Measurements from ENCODE around the gene PSME2. TPM values are rescaled to one million over a fixed set of nuclear protein-coding genes. Genes with fewer than 3 reads are reported as not detected.
A peak's percentile ranks its signal among the peaks of the same experiment; 100 is the strongest.

PSME2 gene
- total and polyA plus RNA-seq, 2 of the 13 experiments (the other 11 are each of a cell fraction or from before 2014, with no cell fraction given), result 332 to 716 TPM

- TF ChIP-seq E2F2 (CRISPR knock-in tag; IDR thresholded peaks at IDR 0.05; ENCODE audit: borderline replicate concordance) (no peak), FOXO1 (CRISPR knock-in tag; IDR thresholded peaks at IDR 0.05) (no peak), ZSCAN12 (CRISPR knock-in tag; IDR thresholded peaks at IDR 0.05) (no peak), AHR (CRISPR knock-in tag; IDR thresholded peaks at IDR 0.05) (no peak), MNT (IDR thresholded peaks at IDR 0.05) (peak; percentile 35; the same call in 1 of the 2 replicates), SP140L (CRISPR knock-in tag; IDR thresholded peaks at IDR 0.05; ENCODE audit: borderline replicate concordance) (no peak), CC2D1A (CRISPR knock-in tag; IDR thresholded peaks at IDR 0.05) (no peak), CERS6 (CRISPR knock-in tag; IDR thresholded peaks at IDR 0.05) (no peak), CREM (IDR thresholded peaks at IDR 0.05) (no peak), CREM (CRISPR knock-in tag; IDR thresholded peaks at IDR 0.05) (no peak), MAFF (IDR thresholded peaks at IDR 0.05; ENCODE audit: low read depth, low read length) (no peak), ZNF678 (CRISPR knock-in tag; IDR thresholded peaks at IDR 0.05) (no peak), NBN (conservative IDR thresholded peaks at IDR 0.05) (no peak), ZNF747 (CRISPR knock-in tag; IDR thresholded peaks at IDR 0.05; ENCODE audit: borderline replicate concordance) (no peak), NFE2L1 (CRISPR knock-in tag; IDR thresholded peaks at IDR 0.05; ENCODE audit: borderline replicate concordance) (no peak), ZNF253 (CRISPR knock-in tag; IDR thresholded peaks at IDR 0.05; ENCODE audit: borderline replicate concordance) (no peak), TAF1 (CRISPR knock-in tag; IDR thresholded peaks at IDR 0.05) (no peak), DRAP1 (CRISPR knock-in tag; IDR thresholded peaks at IDR 0.05) (no peak), SAP130 (CRISPR knock-in tag; IDR thresholded peaks at IDR 0.05; ENCODE audit: low read depth) (peak; percentile 10; the same call in 1 of the 2 replicates), NCOA2 (CRISPR knock-in tag; IDR thresholded peaks at IDR 0.05) (no peak), ZBTB39 (CRISPR knock-in tag; IDR thresholded peaks at IDR 0.05) (no peak), ATF1 (CRISPR knock-in tag; IDR thresholded peaks at IDR 0.05) (no peak), CBX5 (CRISPR knock-in tag; IDR thresholded peaks at IDR 0.05; ENCODE audit: borderline replicate concordance) (peak; percentile 55; the same call in 1 of the 2 replicates), ZNF547 (CRISPR knock-in tag; IDR thresholded peaks at IDR 0.05) (peak; percentile 41; the same call in 1 of the 2 replicates), MTA1 (CRISPR knock-in tag; IDR thresholded peaks at IDR 0.05; ENCODE audit: borderline replicate concordance) (peak; percentile 49; the same call in 1 of the 2 replicates), RXRB (CRISPR knock-in tag; IDR thresholded peaks at IDR 0.05; ENCODE audit: borderline replicate concordance) (no peak)
Observed at GRCh38 chr14:24138396-24139271, 7.8 kb downstream of the PSME2 start (continued).
